BJ (cell line): ENCODE data around the gene ANGEL2. TPM values are rescaled to one million over a fixed set of nuclear protein-coding genes. Genes with fewer than 3 reads are reported as not detected.

Experiments used
- CTCF ChIA-PET: fragments of 350-600 bp; formaldehyde crosslinking; extraction: SDS; loops from one replicate; lab custom pipeline; 2021; ENCODE audit warnings: antibody characterized with exemption, inconsistent platforms; lab: Yijun Ruan, JAX
- POLR2A ChIA-PET: fragments of 300-600 bp; sonication (Branson Sonifier 250); formaldehyde crosslinking; extraction: SDS; loops from one replicate; lab custom pipeline; 2021; ENCODE audit warnings: antibody characterized with exemption; lab: Charles Lee
- DNase-seq: peaks from one replicate; pipeline ENCODE4 v3.0.0-alpha.2; 2011; ENCODE audit warnings: low read depth
- H3K27me3 ChIP-seq: 2 replicates; pipeline ENCODE4 v1.6.0; 2011; ENCODE audit warnings: low read length; ENCODE audit not compliant: control insufficient read depth, insufficient read depth
- H3K36me3 ChIP-seq: 2 replicates; pipeline ENCODE4 v1.5.1; 2011; ENCODE audit warnings: low read length; ENCODE audit not compliant: control insufficient read depth, insufficient read depth
- H3K4me3 ChIP-seq: 2 replicates; pipeline ENCODE4 v1.5.1; 2011; ENCODE audit warnings: low read depth, mild to moderate bottlenecking, control low read depth, low read length
- CTCF ChIP-seq: IDR thresholded peaks from 2 replicates; pipeline ENCODE4 v1.5.1; 2011; ENCODE audit warnings: low read depth, mild to moderate bottlenecking, control low read depth, inconsistent platforms, low read length, moderate library complexity; ENCODE audit not compliant: insufficient read depth
- polyA plus RNA-seq: library from polyadenylated mRNA; depleted of rRNA; stranded (reverse); fragments of >200 nt; gene quantifications from 2 replicates; pipeline ENCODE4 v1.2.3, GENCODE V29; 2011

Gene ANGEL2
- polyA plus RNA-seq, 1 experiment = 13.3 TPM

GRCh38 chr1:213055767-213056166 lies 40.1 kb upstream of the ANGEL2 start:
- Histone ChIP-seq H3K27me3 (no peaks in the 10 kb centered on the region), H3K4me3 (no peak overlapping the region), H3K36me3 (no peaks in the 10 kb centered on the region)
- ChIA-PET CTCF (no interaction called here), POLR2A (no interaction called here)
- DNase-seq = no peak
- no peak for TF ChIP-seq CTCF

DNA sequence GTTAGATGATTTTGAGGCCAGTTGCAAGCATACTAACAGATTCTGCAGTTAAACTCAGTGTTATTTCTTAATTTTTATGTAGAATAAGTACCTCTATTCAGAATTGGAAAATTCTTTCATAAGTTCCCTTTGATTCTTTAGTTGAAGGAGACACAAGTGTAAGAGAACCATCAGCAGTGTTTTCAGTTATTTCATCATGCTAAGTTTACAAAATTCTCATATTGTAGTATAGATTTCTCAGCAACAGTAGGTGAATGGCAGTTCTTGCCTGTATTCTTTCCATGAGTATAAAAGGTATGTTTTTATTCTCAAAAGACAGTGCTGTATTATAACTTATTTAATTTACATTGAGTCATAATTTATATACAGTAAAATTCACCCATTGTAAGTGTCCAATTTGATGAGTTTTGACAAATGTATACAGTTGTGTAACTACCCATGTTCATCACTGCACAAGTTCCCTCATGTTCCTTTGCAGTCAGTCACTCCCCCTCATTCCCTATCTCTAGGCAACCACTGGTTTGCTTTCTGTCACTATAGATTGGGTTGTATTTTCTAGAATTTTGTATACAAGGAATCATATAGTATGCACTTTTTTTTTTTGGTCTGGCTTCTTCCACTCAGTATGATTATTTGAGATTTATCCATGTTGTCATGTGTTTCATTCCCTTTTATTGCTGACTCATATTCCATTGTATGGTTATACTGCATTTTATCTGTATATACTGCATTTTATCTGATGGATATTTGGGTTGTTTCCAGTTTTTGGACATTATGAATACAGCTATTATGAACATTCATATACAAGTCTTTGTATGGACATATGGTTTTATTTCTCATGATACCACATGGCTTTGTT lies 39.3 kb upstream of the ANGEL2 start:
- Histone ChIP-seq H3K36me3 (no peaks in the 10 kb centered on the region), H3K27me3 (no peaks in the 10 kb centered on the region), H3K4me3 (no peak overlapping the region)
- POLR2A ChIA-PET = no interaction called here
- no peak for TF ChIP-seq CTCF
- DNase-seq = no peak
- CTCF ChIA-PET = no interaction called here

DNA sequence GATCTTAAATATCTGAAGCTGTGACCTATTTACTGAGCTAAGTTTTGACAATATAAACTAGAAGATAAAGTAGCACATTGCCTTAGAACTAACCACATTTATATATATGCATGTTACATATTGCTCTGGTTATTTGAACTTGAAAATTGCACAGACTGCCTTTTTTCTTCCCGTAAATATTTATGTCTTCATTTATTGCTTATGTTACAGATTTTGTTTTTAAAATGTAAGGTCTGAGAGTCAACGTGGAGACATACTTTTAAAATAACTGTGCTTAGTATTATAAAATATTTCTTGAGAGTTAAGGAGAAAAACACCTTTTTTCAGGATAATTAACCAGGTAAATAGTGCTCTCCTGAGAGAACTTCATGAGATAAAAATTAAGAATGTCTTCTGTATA lies 38.5 kb upstream of the ANGEL2 start:
- H3K4me3 ChIP-seq = no peak overlapping the region
- DNase-seq = no peak
- ChIA-PET POLR2A (no interaction called here), CTCF (no interaction called here)
- H3K36me3 ChIP-seq = no peaks in the 10 kb centered on the region
- H3K27me3 ChIP-seq = no peaks in the 10 kb centered on the region
- no peak for TF ChIP-seq CTCF

GRCh38 chr1:213053455-213053854 lies 37.8 kb upstream of the ANGEL2 start:
- ChIA-PET POLR2A (no interaction called here), CTCF (no interaction called here)
- H3K36me3 ChIP-seq = no peaks in the 10 kb centered on the region
- no peak overlapping the region for H3K4me3 ChIP-seq
- DNase-seq = no peak
- TF ChIP-seq CTCF = no peak
- no peaks in the 10 kb centered on the region for H3K27me3 ChIP-seq

DNA sequence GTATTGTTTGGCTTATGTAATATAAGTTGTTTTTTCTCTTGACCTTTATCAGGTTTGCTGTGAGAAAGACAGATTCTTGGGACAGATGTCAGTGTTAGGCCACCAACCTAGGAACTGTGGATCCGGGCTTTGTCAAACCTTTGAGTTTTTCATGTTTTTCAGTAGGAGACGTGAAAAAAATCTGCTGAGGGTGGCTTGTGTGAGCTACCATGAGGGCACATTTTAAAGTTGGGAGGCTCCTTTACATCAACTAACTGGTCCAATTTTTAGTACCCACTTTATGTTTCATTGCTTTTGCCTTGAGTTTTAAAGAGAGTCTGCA lies 36.2 kb upstream of the ANGEL2 start:
- ChIA-PET CTCF (no interaction called here), POLR2A (interaction anchor here (0.6 kb wide), 1 partner anchor 444 kb away, joined by 3 read pairs; the partner anchor contains the start of gene ATF3)
- no peak for DNase-seq
- no peaks in the 10 kb centered on the region for H3K27me3 ChIP-seq
- H3K4me3 ChIP-seq = peak overlapping the region; percentile 94
- no peaks in the 10 kb centered on the region for H3K36me3 ChIP-seq
- no peak for TF ChIP-seq CTCF
